Superior temporal gyrus (tissue), 1 donor: ENCODE data around the gene CPXM2.

ENCODE experiments used
- DNase-seq: peaks from one replicate; pipeline ENCODE4 v3.0.0-alpha.2; 2016; ENCODE audit errors: extremely low spot score

Gene CPXM2

GRCh38 chr10:123870260-123870659, 21.3 kb downstream of the CPXM2 start:
- DNase-seq = no peak

- DNase-seq = no peak
Measured at GRCh38 chr10:123869020-123869414, 22.6 kb downstream of the CPXM2 start.

GRCh38 chr10:123868038-123869019, 23.3 kb downstream of the CPXM2 start:
- no peak for DNase-seq

GRCh38 chr10:123865880-123866279, 25.7 kb downstream of the CPXM2 start:
- DNase-seq = no peak

- no peak for DNase-seq
Measured at GRCh38 chr10:123865350-123865749, 26.3 kb downstream of the CPXM2 start.

GRCh38 chr10:123864923-123865322, 26.7 kb downstream of the CPXM2 start:
- DNase-seq = no peak

GRCh38 chr10:123863721-123864482, 27.7 kb downstream of the CPXM2 start:
- no peak for DNase-seq

GRCh38 chr10:123863183-123863575, 28.4 kb downstream of the CPXM2 start:
- DNase-seq = no peak

GRCh38 chr10:123862421-123863182, 29.0 kb downstream of the CPXM2 start:
- peak; percentile 17 for DNase-seq

- no peak for DNase-seq
Measured at GRCh38 chr10:123860856-123861255, 30.8 kb downstream of the CPXM2 start.

GRCh38 chr10:123860209-123860608, 31.4 kb downstream of the CPXM2 start:
- DNase-seq = no peak

- DNase-seq = no peak
Measured at GRCh38 chr10:123859653-123860050, 32.0 kb downstream of the CPXM2 start.

- DNase-seq = peak; percentile 20
Measured at GRCh38 chr10:123858907-123859652, 32.5 kb downstream of the CPXM2 start.

- peak; percentile 31 for DNase-seq
Measured at GRCh38 chr10:123858077-123858681, 33.4 kb downstream of the CPXM2 start.

- no peak for DNase-seq
Measured at GRCh38 chr10:123857616-123858015, 34.0 kb downstream of the CPXM2 start.

- DNase-seq = no peak
Measured at GRCh38 chr10:123855008-123855684, 36.5 kb downstream of the CPXM2 start.

- DNase-seq = no peak
Measured at GRCh38 chr10:123854498-123854897, 37.1 kb downstream of the CPXM2 start.

- DNase-seq = no peak
Measured at GRCh38 chr10:123854003-123854402, 37.6 kb downstream of the CPXM2 start.

- no peak for DNase-seq
Measured at GRCh38 chr10:123852411-123852951, 39.1 kb downstream of the CPXM2 start.
